ENCODE data around the gene HDAC11. TPM values are rescaled to one million over a fixed set of nuclear protein-coding genes. Genes with fewer than 3 reads are reported as not detected.

The HDAC11 gene
- total RNA-seq, 1 experiment from 2014 or later: 7.0 TPM

GRCh38 chr3:13533885-13534301 lies 53.8 kb downstream of the HDAC11 start:
- Histone ChIP-seq H3K79me2 (ENCODE audit: insufficient read depth, low read length) (no peaks in the 10 kb centered on the region), H4K20me1 (ENCODE audit: control insufficient read depth, insufficient read depth, insufficient read length) (no peaks in the 10 kb centered on the region), H3K4me2 (ENCODE audit: insufficient read depth, insufficient read length, low read length) (no peak overlapping the region), H2BK20ac (ENCODE audit: low read depth, low read length, poor library complexity, severe bottlenecking) (no peak overlapping the region), H3K9ac (ENCODE audit: extremely low read depth, insufficient read length, low read length) (no peak overlapping the region), H3K4me1 (ENCODE audit: insufficient read depth, low read length) (peaks cover 3% of the 10 kb centered on the region; the same call in 1 of the 2 replicates), H2BK5ac (ENCODE audit: insufficient read length, low read length) (no peak overlapping the region), H2BK120ac (ENCODE audit: low read depth, low read length, poor library complexity, severe bottlenecking) (no peak overlapping the region), H2AK5ac (ENCODE audit: insufficient read length, low read length) (no peak overlapping the region), H3K4ac (ENCODE audit: low read depth, low read length) (no peak overlapping the region), H3K56ac (ENCODE audit: insufficient read length, low read depth, low read length) (no peak overlapping the region), H3K14ac (ENCODE audit: insufficient read depth, low read length) (no peak overlapping the region), H3K27me3 (ENCODE audit: insufficient read depth, low read length) (no peaks in the 10 kb centered on the region), H2BK15ac (ENCODE audit: low read depth, low read length) (no peak overlapping the region), H3K23me2 (ENCODE audit: insufficient read length, low read depth, low read length, poor library complexity, severe bottlenecking) (no peaks in the 10 kb centered on the region), H3K79me1 (ENCODE audit: insufficient read depth, low read depth, low read length, poor library complexity, severe bottlenecking) (no peaks in the 10 kb centered on the region), H3K27ac (ENCODE audit: insufficient read length, low read depth, low read length) (no peak overlapping the region), H2AFZ (ENCODE audit: low read length) (no peak overlapping the region), H3K9me3 (ENCODE audit: control insufficient read depth, low read depth, low read length) (no peaks in the 10 kb centered on the region), H3T11ph (ENCODE audit: low read length) (no peak overlapping the region), H4K91ac (ENCODE audit: insufficient read length, low read depth, low read length) (no peak overlapping the region), H4K5ac (ENCODE audit: insufficient read length, low read depth, low read length) (no peak overlapping the region), H3K23ac (ENCODE audit: insufficient read length, low read depth, low read length) (no peak overlapping the region), H2BK12ac (ENCODE audit: insufficient read length, low read depth, low read length) (no peak overlapping the region), H3K18ac (ENCODE audit: insufficient read length, low read depth, low read length) (no peak overlapping the region), H4K8ac (replicated peaks; ENCODE audit: insufficient read length, low read depth, low read length) (peak overlapping the region; percentile 62)
- no peaks in the 10 kb centered on the region for H3K36me3 Mint-ChIP-seq (ENCODE audit: insufficient read depth in 1 of 3, low read depth in 3 of 3)
- TF ChIP-seq CTCF (conservative IDR thresholded peaks at IDR 0.05): no peak
- DNase-seq: no peak
- no peak overlapping the region for H3K4me3 Mint-ChIP-seq
- H3K9me3 Mint-ChIP-seq: peaks cover 0 to 3% of the 10 kb centered on the region in 2 experiments; a peak in 2 of 5 replicates
- WGBS (ENCODE audit: extremely low coverage, insufficient read length, low lambda C conversion rate): no CpG with 5 or more reads among the region's 8 CpGs
- peaks cover 10% of the 10 kb centered on the region for H3K27me3 Mint-ChIP-seq (ENCODE audit: low read depth)
- H3K4me1 Mint-ChIP-seq: peaks cover 13 to 19% of the 10 kb centered on the region in 2 experiments
- no peak overlapping the region for H3K27ac Mint-ChIP-seq

All from H9 (cell line).